ENCODE results near the gene WFDC10B.
"Not testable (repeated sequence)": the region's sequence is repeated elsewhere in the genome, so short reads cannot be mapped to it uniquely, and the experiment has no call there.

Gene WFDC10B

GRCh38 chr20:45704969-45705637, at the start of gene WFDC10B:
TSS of gene WFDC10B (minus strand) at chr20:45705019. CDS start at chr20:45685992, 19,027 bp downstream.
- no peak for DNase-seq (ENCODE audit: low read depth in 3 of 3)

- DNase-seq (ENCODE audit: low read depth in 3 of 3), result no peak
Measured at GRCh38 chr20:45752746-45753145, 47.9 kb upstream of the WFDC10B start.

- DNase-seq (ENCODE audit: low read depth in 3 of 3), result no peak
Measured at GRCh38 chr20:45751721-45752120, 46.9 kb upstream of the WFDC10B start.

GRCh38 chr20:45745015-45745414, 40.2 kb upstream of the WFDC10B start:
- no peak for DNase-seq (ENCODE audit: low read depth in 3 of 3)

- no peak for DNase-seq (ENCODE audit: low read depth in 3 of 3)
Measured at GRCh38 chr20:45742596-45742995, 37.8 kb upstream of the WFDC10B start.

- no peak for DNase-seq (ENCODE audit: low read depth in 3 of 3)
Measured at GRCh38 chr20:45735988-45736387, 31.2 kb upstream of the WFDC10B start.

- no peak for DNase-seq (ENCODE audit: low read depth in 3 of 3)
Measured at GRCh38 chr20:45735552-45735951, 30.7 kb upstream of the WFDC10B start.

- DNase-seq (ENCODE audit: low read depth in 3 of 3), result no peak
Measured at GRCh38 chr20:45732199-45732598, 27.4 kb upstream of the WFDC10B start.

- no peak for DNase-seq (ENCODE audit: low read depth in 3 of 3)
Measured at GRCh38 chr20:45727044-45727443, 22.2 kb upstream of the WFDC10B start.

- no peak for DNase-seq (ENCODE audit: low read depth in 3 of 3)
Measured at GRCh38 chr20:45725134-45725533, 20.3 kb upstream of the WFDC10B start.

- DNase-seq (ENCODE audit: low read depth in 3 of 3), result no peak
Measured at GRCh38 chr20:45722047-45722446, 17.2 kb upstream of the WFDC10B start, which contains the start of gene SPINT4. TSS of gene SPINT4 (plus strand) at chr20:45722347. CDS start at chr20:45722368, 21 bp downstream.

GRCh38 chr20:45716141-45716688, 11.4 kb upstream of the WFDC10B start:
- DNase-seq (ENCODE audit: low read depth in 3 of 3), result not testable (repeated sequence)

- no peak for DNase-seq (ENCODE audit: low read depth in 3 of 3)
Measured at GRCh38 chr20:45701873-45702272, 2.9 kb downstream of the WFDC10B start, which contains the start of gene WFDC13. TSS of gene WFDC13 (plus strand) at chr20:45702038. CDS start at chr20:45702124, 86 bp downstream.

GRCh38 chr20:45701104-45701503, 3.7 kb downstream of the WFDC10B start:
- DNase-seq (ENCODE audit: low read depth in 3 of 3), result no peak

GRCh38 chr20:45695496-45695895, 9.3 kb downstream of the WFDC10B start:
- DNase-seq (ENCODE audit: low read depth in 3 of 3), result no peak

- not testable (repeated sequence) for DNase-seq (ENCODE audit: low read depth in 3 of 3)
Measured at GRCh38 chr20:45693346-45693745, 11.5 kb downstream of the WFDC10B start.

GRCh38 chr20:45685896-45686295, 18.9 kb downstream of the WFDC10B start:
- no peak for DNase-seq (ENCODE audit: low read depth in 3 of 3)

GRCh38 chr20:45679650-45680049, 25.2 kb downstream of the WFDC10B start:
- no peak for DNase-seq (ENCODE audit: low read depth in 3 of 3)

- DNase-seq (ENCODE audit: low read depth in 3 of 3), result no peak
Measured at GRCh38 chr20:45672765-45673164, 32.1 kb downstream of the WFDC10B start.

GRCh38 chr20:45670139-45670538, 34.7 kb downstream of the WFDC10B start, which contains the start of gene WFDC11:
TSS of gene WFDC11 (minus strand) at chr20:45670239. CDS start at chr20:45650600, 19,639 bp downstream.
- DNase-seq (ENCODE audit: low read depth in 3 of 3), result no peak

- DNase-seq (ENCODE audit: low read depth in 3 of 3), result not testable (repeated sequence)
Measured at GRCh38 chr20:45657038-45657437, 47.8 kb downstream of the WFDC10B start.

- not testable (repeated sequence) for DNase-seq (ENCODE audit: low read depth in 3 of 3)
Measured at GRCh38 chr20:45651726-45652125, 53.1 kb downstream of the WFDC10B start.

- DNase-seq (ENCODE audit: low read depth in 3 of 3), result no peak
Measured at GRCh38 chr20:45649312-45649863, 55.4 kb downstream of the WFDC10B start.

Data from stimulated activated CD4-positive, alpha-beta T cell treated with anti-CD3 and anti-CD28 coated beads, TNF-alpha, amount 100 ng/mL, for 4 hours (primary cell).